ENCODE results near the gene ANKRD33B. TPM values are rescaled to one million over a fixed set of nuclear protein-coding genes. Genes with fewer than 3 reads are reported as not detected.
A peak's percentile ranks its signal among the peaks of the same experiment; 100 is the strongest.

The ANKRD33B gene
- total RNA-seq, 1 experiment from 2014 or later = 0.75 TPM

GRCh38 chr5:10668697-10669096 lies 104.8 kb downstream of the ANKRD33B start:
- intact Hi-C loops (cut with micrococcal nuclease; ENCODE audit: unreplicated experiment) = no loop called here
- CTCF ChIA-PET = no interaction called here
- no peak for DNase-seq (ENCODE audit: low spot score)

GRCh38 chr5:10669983-10670382 lies 106.1 kb downstream of the ANKRD33B start:
- Histone ChIP-seq H3K27ac (ENCODE audit: low read depth, low read length, poor library complexity, severe bottlenecking) (no peak overlapping the region), H3K27me3 (replicated peaks; ENCODE audit: insufficient read depth, low read depth, low read length, poor library complexity) (no peaks in the 10 kb centered on the region), H3K9me3 (ENCODE audit: low read depth, low read length, poor library complexity, severe bottlenecking) (no peaks in the 10 kb centered on the region), H3K36me3 (ENCODE audit: insufficient read depth, low read length, poor library complexity, severe bottlenecking) (no peaks in the 10 kb centered on the region), H3K4me3 (ENCODE audit: low read depth, low read length, poor library complexity, severe bottlenecking) (no peak overlapping the region), H3K4me1 (ENCODE audit: insufficient read depth, low read length, poor library complexity, severe bottlenecking) (peaks cover 8% of the 10 kb centered on the region)
- ChIA-PET POLR2A (ENCODE audit: low non-redundant PET) (no interaction called here), CTCF (no interaction called here)
- TF ChIP-seq EZH2 (IDR thresholded peaks at IDR 0.05; ENCODE audit: borderline replicate concordance, low read depth, low read length, poor library complexity, severe bottlenecking) (no peak), CTCF (conservative IDR thresholded peaks at IDR 0.05; ENCODE audit: low read depth, low read length) (no peak)
- no TSS peak for BruUV-seq (replicated peaks)
- DNase-seq (ENCODE audit: low spot score) = no peak
- intact Hi-C loops (cut with micrococcal nuclease; ENCODE audit: unreplicated experiment) = no loop called here

More at GRCh38 chr5:10668697-10669096, 104.8 kb downstream of the ANKRD33B start:
- Histone ChIP-seq H3K4me3 (ENCODE audit: low read depth, low read length, poor library complexity, severe bottlenecking) (no peak overlapping the region), H3K27me3 (replicated peaks; ENCODE audit: insufficient read depth, low read depth, low read length, poor library complexity) (no peaks in the 10 kb centered on the region), H3K9me3 (ENCODE audit: low read depth, low read length, poor library complexity, severe bottlenecking) (no peaks in the 10 kb centered on the region), H3K36me3 (ENCODE audit: insufficient read depth, low read length, poor library complexity, severe bottlenecking) (no peaks in the 10 kb centered on the region), H3K4me1 (ENCODE audit: insufficient read depth, low read length, poor library complexity, severe bottlenecking) (peaks cover 8% of the 10 kb centered on the region), H3K27ac (ENCODE audit: low read depth, low read length, poor library complexity, severe bottlenecking) (no peak overlapping the region)
- POLR2A ChIA-PET (ENCODE audit: low non-redundant PET) = no interaction called here
- TF ChIP-seq CTCF (conservative IDR thresholded peaks at IDR 0.05; ENCODE audit: low read depth, low read length) (no peak), EZH2 (IDR thresholded peaks at IDR 0.05; ENCODE audit: borderline replicate concordance, low read depth, low read length, poor library complexity, severe bottlenecking) (no peak)
- no TSS peak for BruUV-seq (replicated peaks)

- no peak for TF ChIP-seq EZH2 (IDR thresholded peaks at IDR 0.05; ENCODE audit: borderline replicate concordance, low read depth, low read length, poor library complexity, severe bottlenecking)
- TF ChIP-seq CTCF (conservative IDR thresholded peaks at IDR 0.05; ENCODE audit: low read depth, low read length) = no peak
- H3K4me3 ChIP-seq (ENCODE audit: low read depth, low read length, poor library complexity, severe bottlenecking) = peak overlapping the region; percentile 2
- intact Hi-C loops (cut with micrococcal nuclease; ENCODE audit: unreplicated experiment) = no loop called here
- BruUV-seq (replicated peaks) = no TSS peak
- ChIA-PET POLR2A (ENCODE audit: low non-redundant PET) (no interaction called here), CTCF (no interaction called here)
- DNase-seq (ENCODE audit: low spot score) = peak; percentile 48
- no peaks in the 10 kb centered on the region for H3K9me3 ChIP-seq (ENCODE audit: low read depth, low read length, poor library complexity, severe bottlenecking)
- no peaks in the 10 kb centered on the region for H3K27me3 ChIP-seq (replicated peaks; ENCODE audit: insufficient read depth, low read depth, low read length, poor library complexity)
- H3K4me1 ChIP-seq (ENCODE audit: insufficient read depth, low read length, poor library complexity, severe bottlenecking) = peaks cover 8% of the 10 kb centered on the region
- no peaks in the 10 kb centered on the region for H3K36me3 ChIP-seq (ENCODE audit: insufficient read depth, low read length, poor library complexity, severe bottlenecking)
- no peak overlapping the region for H3K27ac ChIP-seq (ENCODE audit: low read depth, low read length, poor library complexity, severe bottlenecking)
Observed at GRCh38 chr5:10671041-10672008, 107.5 kb downstream of the ANKRD33B start.

All from A673 (cell line).